Stimulated activated CD8-positive, alpha-beta memory T cell treated with anti-CD3 and anti-CD28 coated beads, Interleukin-12 subunit alpha, Interleukin-12 subunit beta, amount 100 ng/mL, for 4 hours (primary cell): ENCODE data around the gene NISCH.

ENCODE experiments used
- DNase-seq: peaks from one replicate; pipeline ENCODE4 v3.0.0-alpha.2; 2020; ENCODE audit warnings: low read depth

Gene NISCH

DNA sequence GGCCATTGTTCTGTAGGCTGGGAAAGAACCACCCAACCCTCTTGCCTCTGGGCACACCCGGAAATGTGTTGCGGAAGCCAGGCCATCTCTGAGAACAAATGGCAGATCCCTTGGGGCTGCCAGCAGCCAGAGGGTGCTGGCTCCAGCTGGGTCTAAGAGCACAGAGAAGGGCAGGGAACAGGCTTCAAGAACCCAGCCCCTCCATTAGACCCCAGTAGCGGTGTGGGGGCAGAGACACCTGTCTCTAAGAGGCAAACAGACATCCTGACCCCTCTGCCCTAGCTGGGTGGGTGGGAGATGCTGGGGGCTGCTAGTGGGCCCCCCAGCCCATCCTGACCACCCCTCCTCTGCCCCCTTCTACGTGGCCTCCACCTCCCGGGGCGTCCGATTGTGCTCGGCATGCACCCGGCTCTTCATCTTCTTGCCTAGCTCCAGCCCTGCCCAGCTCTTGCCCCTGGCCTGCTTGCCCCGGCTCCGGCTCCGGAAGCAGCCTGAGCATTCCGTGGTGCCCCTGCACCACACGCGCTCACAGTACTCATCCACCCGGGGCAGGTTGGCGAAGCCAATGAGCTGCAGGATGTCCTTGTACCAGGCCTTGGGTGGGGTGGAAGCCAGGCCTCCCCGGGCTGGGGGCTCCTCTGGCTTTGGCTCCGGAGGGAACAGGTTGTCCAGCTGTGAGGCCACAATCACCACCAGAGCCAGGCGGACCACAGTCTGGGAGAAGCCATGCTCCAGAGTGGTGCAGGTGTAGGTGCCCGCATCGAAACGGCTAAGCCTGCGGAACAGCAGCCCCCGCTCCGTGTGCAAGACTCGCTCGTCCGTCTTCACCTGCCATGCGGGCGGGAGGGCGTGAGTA, 19.9 kb upstream of the NISCH start:
- DNase-seq = no peak

DNA sequence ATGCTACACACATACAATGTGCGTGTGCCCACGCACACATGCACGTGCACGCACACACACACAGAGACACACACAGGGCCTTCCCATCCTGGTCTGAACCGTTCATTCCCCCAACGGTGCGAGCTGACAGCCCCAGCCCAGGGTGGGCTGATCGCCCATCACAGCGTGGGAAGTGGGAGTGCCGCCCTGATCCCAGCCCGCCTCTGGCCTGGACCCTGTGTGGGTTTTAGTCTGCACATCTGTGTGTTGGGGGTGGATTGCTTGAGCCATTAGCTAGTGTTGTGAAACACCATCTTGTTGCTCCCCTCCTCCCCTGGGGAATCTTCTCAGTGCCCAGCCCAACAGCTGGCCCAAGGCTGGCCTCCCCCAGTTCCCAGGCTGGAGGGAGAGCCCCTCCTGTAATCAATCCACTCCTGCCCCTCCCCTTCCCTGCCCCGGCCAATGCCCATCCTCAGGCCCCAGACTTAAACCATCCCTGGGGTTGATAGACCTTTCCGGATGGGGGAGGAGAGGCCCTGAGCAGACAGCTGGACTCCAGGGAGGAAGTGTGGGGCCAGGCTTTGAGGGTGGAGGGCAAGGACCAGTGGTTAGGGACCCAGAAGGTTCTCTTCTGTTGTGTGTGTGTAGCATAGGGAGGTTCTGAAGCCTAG, 18.8 kb upstream of the NISCH start:
- no peak for DNase-seq

DNA sequence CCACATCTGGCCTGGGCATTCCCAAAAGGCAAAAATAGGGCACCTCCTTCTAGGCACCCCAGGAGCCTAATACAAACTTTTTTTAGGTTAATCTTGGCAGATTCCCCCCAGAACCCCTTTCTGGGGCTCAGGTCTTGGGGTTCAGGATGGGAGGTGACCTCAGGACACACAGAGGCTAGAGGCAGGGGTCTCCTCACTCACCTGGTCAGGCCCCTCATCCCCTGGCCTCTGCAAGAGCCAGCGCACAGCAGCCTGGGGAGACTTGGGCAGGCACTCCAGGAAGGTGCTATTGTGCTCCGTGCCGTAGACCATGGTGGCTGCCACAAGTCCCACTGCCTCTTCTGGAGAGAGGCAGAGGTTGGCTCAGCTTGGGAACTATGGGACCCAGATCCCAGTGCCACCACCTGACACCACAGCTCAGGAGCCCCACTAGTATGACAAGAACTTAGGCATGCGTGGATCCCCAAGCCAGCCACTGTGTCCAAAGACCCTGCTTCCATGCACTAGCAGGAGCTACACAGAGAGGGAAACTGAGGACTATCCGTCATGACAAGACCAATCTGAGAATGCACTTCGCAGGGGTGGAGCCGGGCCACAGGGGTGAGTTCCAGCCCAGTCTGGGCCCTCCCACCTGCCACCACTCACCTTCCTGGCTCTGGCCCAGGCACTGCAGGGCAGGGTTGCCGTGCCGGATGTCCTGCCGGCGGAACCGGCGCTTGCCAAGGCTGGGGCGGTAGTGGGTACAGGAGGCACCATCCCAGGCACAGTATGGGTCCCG, 17.9 kb upstream of the NISCH start:
- DNase-seq = no peak

DNA sequence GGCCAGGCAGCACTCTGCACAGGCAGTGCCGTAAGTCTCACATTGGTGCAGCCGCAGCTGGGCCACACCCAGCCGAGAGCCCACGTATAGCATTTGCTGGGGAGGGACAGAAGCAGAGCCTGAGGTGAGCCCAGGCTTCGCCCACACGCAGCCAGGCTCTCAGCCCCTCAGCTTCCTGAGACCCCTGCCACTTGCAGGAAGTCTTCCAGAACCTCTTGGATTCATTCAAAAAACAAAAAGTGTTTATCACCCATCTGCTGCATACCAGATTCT, 17.4 kb upstream of the NISCH start:
- DNase-seq = no peak

GRCh38 chr3:52438579-52439425, 16.6 kb upstream of the NISCH start:
- no peak for DNase-seq

- DNase-seq = no peak
Observed at GRCh38 chr3:52439426-52440248, 15.8 kb upstream of the NISCH start.

DNA sequence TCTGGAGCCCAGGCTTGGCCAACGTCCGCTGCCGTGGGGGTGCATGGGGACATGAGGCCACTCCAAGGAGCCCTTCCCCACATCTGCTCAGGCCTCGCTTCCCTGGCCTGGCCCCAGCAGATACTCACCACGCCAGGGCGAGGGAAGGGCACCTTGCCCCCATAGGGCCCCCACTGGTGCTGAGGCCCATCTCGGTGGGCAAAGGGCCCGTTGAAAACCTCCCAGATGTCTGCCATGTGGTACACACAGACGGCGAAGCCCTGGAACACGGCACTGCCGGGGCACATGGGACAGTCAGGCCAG, 15.2 kb upstream of the NISCH start:
- DNase-seq = no peak

- DNase-seq = no peak
Observed at GRCh38 chr3:52440671-52441070, 14.7 kb upstream of the NISCH start.

- no peak for DNase-seq
Observed at GRCh38 chr3:52441091-52441771, 14.2 kb upstream of the NISCH start.

- no peak for DNase-seq
Observed at GRCh38 chr3:52441772-52442332, 13.6 kb upstream of the NISCH start.

DNA sequence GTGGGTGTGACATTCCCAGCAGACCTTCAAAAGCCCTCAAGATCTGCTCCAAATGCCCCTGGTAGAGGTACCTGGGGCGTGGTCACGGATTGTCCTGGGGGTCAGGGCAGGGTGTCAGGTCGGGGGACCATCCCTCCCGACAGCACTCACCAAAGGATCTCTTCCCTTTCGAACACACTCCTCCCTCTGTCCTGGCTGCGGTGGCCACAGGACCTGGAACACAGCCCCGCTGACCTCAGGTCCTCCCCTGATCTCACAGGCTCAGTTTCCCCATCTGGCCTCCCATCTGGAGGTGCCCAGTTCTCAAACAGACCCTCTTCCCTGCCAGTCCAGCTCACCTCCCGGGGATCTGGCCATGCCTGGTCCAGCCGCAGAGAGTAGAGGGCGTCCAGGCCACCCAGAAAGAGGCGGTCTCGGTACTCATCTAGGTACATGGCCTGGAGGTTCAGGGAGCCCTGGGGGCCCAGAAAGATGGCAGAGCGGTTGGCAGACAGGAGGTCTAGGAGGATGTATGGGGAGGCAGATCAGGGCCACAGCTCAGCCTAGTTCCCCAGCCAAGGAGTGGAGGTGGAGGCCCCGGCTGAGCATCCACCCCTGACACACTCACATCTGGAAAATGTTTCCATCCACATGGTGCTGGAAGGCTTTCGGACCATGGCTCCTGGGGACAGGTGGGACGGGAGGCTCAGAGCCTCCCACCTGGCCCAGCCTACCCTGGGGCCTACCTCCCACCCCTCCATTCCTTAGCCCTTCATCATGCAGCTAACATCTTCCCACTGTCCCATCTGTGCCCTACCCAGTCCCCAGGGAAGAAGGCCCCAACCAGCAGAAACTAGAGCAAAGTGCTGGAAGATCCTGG, 12.8 kb upstream of the NISCH start:
- DNase-seq = no peak

GRCh38 chr3:52443268-52443610, 12.2 kb upstream of the NISCH start:
- no peak for DNase-seq

- DNase-seq = no peak
Observed at GRCh38 chr3:52443791-52444687, 11.4 kb upstream of the NISCH start.

DNA sequence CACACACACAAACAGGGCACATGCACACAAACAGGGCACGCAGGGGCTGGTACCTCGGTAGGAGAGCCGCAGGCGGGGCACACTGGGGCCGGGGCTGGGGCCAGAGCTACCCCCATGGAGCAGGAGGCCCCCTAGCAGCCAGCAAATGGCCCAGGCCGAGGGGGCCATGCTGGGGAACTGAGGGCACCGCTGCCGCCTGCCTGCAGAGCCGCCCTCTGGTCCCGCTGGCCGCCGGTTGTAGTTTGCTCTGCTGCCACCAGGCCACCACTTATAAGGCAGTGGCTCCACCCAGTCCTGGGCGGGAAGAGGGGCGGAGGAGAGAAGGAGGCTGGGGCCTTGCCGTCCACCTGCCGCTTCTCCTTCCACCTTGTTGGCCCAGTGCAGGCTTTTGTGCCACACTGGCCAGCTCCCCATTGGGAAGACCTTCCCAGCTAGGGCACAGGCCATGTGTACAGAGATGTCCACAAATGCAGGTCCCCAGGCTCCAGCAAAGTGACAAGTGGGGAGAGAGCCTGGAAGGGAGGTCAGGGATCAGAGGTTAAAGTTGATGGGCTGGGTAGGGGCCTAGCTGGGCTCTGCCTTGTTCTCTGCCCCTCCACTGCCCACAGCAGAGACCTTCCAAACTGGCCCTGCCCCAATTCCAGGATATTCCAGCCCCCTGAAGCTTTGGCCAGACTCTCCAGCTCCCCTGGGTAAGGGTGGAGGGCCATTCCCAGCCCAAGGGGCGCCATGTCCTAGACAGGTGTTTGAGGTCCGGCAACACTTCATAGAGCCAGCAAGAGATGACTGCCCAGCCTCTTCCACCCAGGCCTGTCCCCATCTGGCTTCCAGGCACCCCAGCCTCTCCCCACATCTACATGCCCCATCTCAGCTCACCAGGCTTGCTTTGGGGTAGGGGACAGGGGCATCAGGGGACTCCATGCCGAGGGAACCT, 10.3 kb upstream of the NISCH start, which contains the start of gene SEMA3G:
TSS of gene SEMA3G (minus strand) at position 244 of the 934 bp plus-strand sequence. CDS start at position 168, 76 bp downstream.
- DNase-seq = peak; percentile 33

DNA sequence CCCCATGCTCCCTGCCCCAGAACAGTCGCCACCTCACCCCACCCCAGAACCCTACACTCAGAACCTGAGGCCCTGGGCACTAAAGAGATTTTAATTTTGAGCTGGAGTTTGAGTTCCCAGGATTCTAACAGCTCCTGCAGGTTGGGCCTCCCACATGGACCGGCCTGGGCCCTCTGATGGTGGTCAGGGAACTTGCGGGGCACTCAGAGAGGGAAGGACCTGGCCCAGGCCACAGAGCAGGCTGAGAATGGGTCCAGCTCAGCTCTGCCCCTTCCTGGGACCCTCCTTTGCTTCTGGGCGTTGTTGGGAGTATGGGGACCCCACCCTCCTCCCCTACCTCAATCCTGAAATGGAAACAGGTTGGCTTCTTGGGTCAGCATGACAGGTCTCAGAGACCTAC, 9.4 kb upstream of the NISCH start:
- DNase-seq = no peak

DNA sequence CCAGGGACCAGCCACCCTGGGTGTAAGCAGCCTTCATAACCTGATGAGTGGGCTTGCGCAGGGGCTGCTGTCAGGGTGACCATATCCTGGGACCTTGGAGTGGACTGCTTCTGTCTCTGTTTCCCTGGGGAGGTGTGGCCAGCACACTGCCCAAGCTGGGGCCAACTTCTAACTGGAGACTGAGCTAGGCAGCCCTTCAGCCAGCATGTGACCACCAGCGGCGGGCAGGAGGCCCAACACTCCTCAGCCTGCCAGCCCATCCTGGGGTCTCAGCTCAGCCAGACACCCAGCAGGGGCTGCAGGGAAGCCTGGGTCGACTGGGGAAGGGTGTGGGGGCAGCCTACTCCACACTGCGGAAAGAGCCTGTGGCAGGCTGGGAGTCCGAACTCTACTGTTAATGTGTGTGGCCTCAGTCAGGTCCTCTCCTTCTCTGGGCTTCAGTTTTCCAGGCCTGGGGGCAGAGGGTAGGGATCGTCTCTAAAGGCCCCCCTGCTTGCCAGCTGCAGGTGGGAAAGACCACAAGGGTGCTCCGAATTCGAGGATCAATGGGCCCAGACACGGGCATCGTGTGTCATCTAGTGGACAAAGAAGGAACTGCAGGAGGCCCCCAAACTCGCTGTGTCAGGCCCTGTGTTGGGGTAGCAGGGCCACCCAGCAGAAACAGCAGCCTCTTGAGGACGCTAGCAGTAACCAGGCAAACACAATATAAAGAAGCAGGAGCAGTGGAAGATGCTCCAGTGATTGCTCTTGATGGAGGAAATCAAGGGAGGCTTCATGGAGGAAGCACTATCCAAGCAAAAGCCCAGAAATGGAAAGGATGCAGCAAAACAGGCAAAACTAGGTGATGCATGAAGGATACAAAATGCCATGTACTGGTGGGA, 8.5 kb upstream of the NISCH start:
- peak; percentile 43 for DNase-seq
